Neutrophil (primary cell): Measurements from ENCODE around the gene TOMM40L.

Experiments used
- H3K27ac ChIP-seq: fragments of 200-600 bp; sonication (generic); 2 replicates; pipeline ENCODE4 v1.5.1; 2016; ENCODE audit warnings: mild to moderate bottlenecking, moderate library complexity
- H3K27me3 ChIP-seq: fragments of 200-600 bp; sonication (generic); 2 replicates; pipeline ENCODE4 v1.6.0; 2016; ENCODE audit warnings: mild to moderate bottlenecking
- H3K36me3 ChIP-seq: fragments of 200-600 bp; sonication (generic); 2 replicates; pipeline ENCODE4 v1.5.1; 2017
- H3K4me1 ChIP-seq, 2 experiments: fragments of 200-600 bp in 1 of 2; sonication (generic) in 1 of 2; 1 replicate in 1 of 2; 2 replicates in 1 of 2; pipeline versions ENCODE4 v1.5.1 to v1.6.1; 2013 to 2016; ENCODE audit warnings: low read depth in 1 of 2, low read length in 1 of 2, mild to moderate bottlenecking in 1 of 2, moderate library complexity in 1 of 2; ENCODE audit not compliant: control insufficient read depth in 1 of 2, insufficient read depth in 1 of 2
- H3K4me3 ChIP-seq, 2 experiments: fragments of 200-600 bp in 1 of 2; sonication (generic) in 1 of 2; 1 replicate in 1 of 2; 2 replicates in 1 of 2; pipeline ENCODE4 v1.5.1; 2013 to 2016; ENCODE audit warnings: low read depth in 1 of 2, low read length in 1 of 2, mild to moderate bottlenecking in 1 of 2, moderate library complexity in 1 of 2
- H3K9me3 ChIP-seq: fragments of 200-600 bp; sonication (generic); 2 replicates; pipeline ENCODE4 v1.5.1; 2016
- TF ChIP-seq, protein P1 (sequence below): fragments of 200-600 bp; sonication (generic); IDR thresholded peaks from 2 replicates; pipeline ENCODE4 v1.5.1; 2016; ENCODE audit warnings: antibody characterized with exemption

TOMM40L gene

DNA sequence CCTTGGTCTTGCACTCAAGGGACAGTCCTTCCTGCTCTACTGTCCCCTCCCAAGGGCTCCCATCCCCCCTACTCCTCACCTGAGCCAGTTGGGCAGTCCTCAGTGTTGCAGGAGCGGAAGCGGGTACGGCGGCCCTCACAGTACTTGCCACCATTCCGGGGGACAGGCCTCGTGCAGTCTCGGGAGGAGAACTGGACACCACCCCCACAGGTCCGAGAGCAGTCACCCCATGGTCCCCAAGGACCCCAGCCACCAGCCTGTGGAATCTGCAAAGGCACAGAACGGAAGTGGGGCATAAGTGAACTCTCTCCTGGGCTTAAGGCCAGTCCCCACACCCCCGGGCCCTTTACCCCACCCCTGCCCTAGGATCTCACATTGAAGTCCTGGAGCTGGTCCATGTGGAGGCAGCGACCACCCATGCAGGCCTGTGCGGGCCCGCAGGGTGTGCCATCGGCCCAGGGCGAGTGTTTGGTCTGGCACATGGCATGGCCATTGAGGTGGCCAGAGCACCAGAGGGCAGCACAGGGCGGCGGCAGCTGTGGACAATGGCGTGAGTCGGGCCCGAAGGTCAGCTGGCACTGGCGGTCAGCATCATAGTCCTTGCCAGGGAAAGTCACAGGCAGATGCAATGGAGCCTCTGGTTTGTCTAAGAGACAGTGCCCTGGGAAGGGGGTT lies 32.2 kb upstream of the TOMM40L start:
- Histone ChIP-seq H3K27me3 (no peaks in the 10 kb centered on the region), H3K4me3 (no peak overlapping the region), H3K9me3 (no peaks in the 10 kb centered on the region), H3K27ac (no peak overlapping the region), H3K36me3 (no peaks in the 10 kb centered on the region), H3K4me1 (peaks cover 3 to 9% of the 10 kb centered on the region in 2 experiments)
- TF ChIP-seq, protein P1, sequence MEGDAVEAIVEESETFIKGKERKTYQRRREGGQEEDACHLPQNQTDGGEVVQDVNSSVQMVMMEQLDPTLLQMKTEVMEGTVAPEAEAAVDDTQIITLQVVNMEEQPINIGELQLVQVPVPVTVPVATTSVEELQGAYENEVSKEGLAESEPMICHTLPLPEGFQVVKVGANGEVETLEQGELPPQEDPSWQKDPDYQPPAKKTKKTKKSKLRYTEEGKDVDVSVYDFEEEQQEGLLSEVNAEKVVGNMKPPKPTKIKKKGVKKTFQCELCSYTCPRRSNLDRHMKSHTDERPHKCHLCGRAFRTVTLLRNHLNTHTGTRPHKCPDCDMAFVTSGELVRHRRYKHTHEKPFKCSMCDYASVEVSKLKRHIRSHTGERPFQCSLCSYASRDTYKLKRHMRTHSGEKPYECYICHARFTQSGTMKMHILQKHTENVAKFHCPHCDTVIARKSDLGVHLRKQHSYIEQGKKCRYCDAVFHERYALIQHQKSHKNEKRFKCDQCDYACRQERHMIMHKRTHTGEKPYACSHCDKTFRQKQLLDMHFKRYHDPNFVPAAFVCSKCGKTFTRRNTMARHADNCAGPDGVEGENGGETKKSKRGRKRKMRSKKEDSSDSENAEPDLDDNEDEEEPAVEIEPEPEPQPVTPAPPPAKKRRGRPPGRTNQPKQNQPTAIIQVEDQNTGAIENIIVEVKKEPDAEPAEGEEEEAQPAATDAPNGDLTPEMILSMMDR = no peak

DNA sequence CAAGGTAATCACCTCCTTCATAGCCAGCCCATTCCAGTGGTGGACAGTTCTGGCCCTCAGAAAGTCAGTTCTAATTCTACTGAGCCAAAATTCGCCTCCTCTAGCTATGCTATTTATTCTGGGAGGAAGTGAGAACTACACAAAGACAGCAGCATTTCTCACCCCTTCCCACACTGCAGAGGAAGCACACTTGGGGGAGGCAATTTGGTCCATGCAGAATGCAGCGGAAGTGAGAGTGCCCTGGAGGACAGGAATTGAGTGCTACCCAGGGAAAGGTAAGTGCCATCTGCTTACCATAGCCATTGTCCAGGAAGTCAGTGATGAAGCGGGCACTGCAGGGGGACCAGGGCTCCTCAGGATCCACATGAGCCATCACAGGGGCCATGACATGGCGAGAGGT lies 30.7 kb upstream of the TOMM40L start:
- no peak overlapping the region for H3K27ac ChIP-seq
- TF ChIP-seq, protein P1 = no peak
- no peaks in the 10 kb centered on the region for H3K36me3 ChIP-seq
- H3K27me3 ChIP-seq = no peaks in the 10 kb centered on the region
- peaks cover 3 to 9% of the 10 kb centered on the region in 2 experiments for H3K4me1 ChIP-seq
- no peaks in the 10 kb centered on the region for H3K9me3 ChIP-seq
- no peak overlapping the region for H3K4me3 ChIP-seq

DNA sequence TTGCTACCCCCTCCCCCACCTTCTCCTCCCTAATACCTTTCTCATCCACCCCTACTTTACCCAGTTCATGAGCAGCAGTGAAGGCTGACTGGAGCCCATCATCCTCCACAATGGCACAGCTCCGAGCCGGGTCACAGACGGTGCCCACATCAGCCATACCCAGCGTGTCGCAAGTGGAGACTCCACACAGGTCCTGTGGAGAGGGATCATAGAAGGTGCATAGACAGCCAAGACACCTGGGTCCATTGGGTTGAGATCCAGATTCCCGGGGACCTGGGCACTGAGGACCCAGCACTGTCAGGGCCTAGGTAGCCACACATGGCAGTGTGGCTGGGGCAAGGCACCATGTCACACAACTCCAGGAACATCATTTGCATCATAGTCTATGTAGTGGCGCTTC lies 29.7 kb upstream of the TOMM40L start:
- Histone ChIP-seq H3K9me3 (no peaks in the 10 kb centered on the region), H3K36me3 (no peaks in the 10 kb centered on the region), H3K27me3 (no peaks in the 10 kb centered on the region), H3K27ac (no peak overlapping the region), H3K4me3 (no peak overlapping the region), H3K4me1 (peaks cover 8 to 12% of the 10 kb centered on the region in 2 experiments)
- TF ChIP-seq, protein P1 = no peak

DNA sequence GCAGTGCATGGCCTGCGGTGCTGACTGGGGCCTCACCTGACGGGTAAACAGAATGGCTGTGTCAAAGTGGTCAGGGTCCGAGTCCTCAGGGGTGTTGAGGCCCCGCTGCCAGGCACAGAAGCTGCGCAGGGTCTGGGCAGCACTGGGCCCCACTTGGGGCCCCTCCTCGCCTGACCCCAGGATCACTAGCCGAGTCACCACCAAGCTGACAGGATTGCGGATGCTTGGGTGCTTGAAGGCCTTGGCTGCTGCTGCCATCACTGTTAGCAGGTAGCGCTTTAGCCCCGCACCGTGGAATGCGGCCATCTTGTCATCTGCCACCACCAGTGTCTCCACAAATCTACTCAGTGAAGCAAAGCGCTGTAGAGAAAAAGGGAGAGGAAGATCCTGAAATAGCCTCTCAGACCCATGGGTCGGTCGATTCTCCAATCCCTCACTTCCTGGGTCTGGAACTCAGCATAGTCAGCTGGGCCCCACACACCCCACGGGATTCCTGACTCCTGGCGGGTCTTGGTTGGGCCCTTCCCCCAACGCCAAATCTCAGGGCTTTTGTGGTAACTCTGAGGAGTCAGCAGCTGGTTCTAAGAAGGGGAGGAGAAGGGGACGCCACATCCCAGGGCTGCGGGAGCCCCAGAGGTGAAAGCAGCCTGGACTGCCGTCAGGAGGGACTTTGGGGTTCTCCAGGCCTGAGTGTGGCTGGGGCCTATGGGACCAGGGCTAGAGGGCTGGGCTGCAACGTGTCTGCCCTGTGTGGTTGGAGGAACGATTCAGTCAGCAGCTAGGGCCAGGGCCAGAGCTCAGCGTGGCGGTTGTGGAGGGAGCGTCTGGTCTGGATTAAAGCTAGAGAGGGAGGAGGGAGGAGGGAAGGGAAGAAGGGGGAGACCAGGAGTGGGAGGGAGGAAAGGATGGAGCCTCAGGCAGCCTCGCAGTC lies 29.1 kb upstream of the TOMM40L start:
- no peak overlapping the region for H3K4me3 ChIP-seq
- no peak overlapping the region for H3K27ac ChIP-seq
- H3K9me3 ChIP-seq = no peaks in the 10 kb centered on the region
- H3K27me3 ChIP-seq = no peaks in the 10 kb centered on the region
- TF ChIP-seq, protein P1 = no peak
- peaks cover 13 to 19% of the 10 kb centered on the region in 2 experiments for H3K4me1 ChIP-seq
- H3K36me3 ChIP-seq = no peaks in the 10 kb centered on the region

DNA sequence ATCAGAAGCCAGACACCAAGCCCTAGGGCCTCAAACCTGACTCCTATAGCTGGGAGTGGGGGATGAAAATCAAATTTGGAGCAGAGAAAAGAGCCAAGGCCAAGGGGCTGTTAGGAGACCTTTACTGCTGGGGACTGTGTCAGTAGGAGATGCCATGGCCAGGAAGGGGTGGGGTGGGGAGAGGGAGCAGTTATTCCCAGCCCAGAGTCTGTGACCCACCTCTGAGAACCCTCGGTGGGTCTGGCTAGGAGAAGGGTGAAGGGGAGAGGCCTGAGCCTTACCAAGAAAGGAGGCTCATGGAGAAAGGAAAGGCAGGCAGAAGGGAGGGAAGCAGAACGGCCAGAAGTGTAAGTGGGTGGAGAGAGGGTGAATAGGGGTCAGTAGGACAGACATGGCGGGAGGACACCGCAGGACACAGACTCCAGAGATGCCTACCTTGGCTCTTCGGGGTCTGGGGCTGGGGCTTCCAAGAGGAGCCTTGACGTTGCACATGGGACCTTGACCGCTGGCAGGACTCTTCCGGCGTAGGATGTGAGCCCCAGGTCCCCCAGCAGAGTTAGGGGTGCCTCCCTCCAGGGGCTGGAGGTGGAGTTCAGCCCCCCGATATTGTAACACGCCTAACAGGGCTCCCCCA lies 28.2 kb upstream of the TOMM40L start:
- no peaks in the 10 kb centered on the region for H3K9me3 ChIP-seq
- H3K4me1 ChIP-seq = peaks cover 14 to 17% of the 10 kb centered on the region in 2 experiments
- no peak overlapping the region for H3K4me3 ChIP-seq
- no peaks in the 10 kb centered on the region for H3K36me3 ChIP-seq
- TF ChIP-seq, protein P1 = no peak
- no peaks in the 10 kb centered on the region for H3K27me3 ChIP-seq
- H3K27ac ChIP-seq = no peak overlapping the region
